Adipocyte (in vitro differentiated cells): ENCODE data around the gene COL15A1.

Experiments
- DNase-seq: peaks from one replicate; pipeline ENCODE4 v3.0.0-alpha.2; 2015; ENCODE audit warnings: low read depth
- H3K27me3 ChIP-seq: replicated peaks from 2 replicates; pipeline ENCODE4 v1.7.0; 2013; ENCODE audit warnings: mild to moderate bottlenecking, low read length, moderate library complexity; ENCODE audit not compliant: control insufficient read depth, insufficient read depth
- H3K36me3 ChIP-seq: 2 replicates; pipeline ENCODE4 v1.7.0; 2013; ENCODE audit warnings: low read length, mild to moderate bottlenecking, moderate library complexity; ENCODE audit not compliant: control insufficient read depth, insufficient read depth, severe bottlenecking
- H3K4me1 ChIP-seq: 2 replicates; pipeline ENCODE4 v1.7.0; 2013; ENCODE audit warnings: mild to moderate bottlenecking, low read length, moderate library complexity; ENCODE audit not compliant: control insufficient read depth, insufficient read depth
- H3K4me3 ChIP-seq: 2 replicates; pipeline ENCODE4 v1.7.0; 2013; ENCODE audit warnings: mild to moderate bottlenecking, low read length, moderate library complexity
- H3K9ac ChIP-seq: 2 replicates; pipeline ENCODE4 v1.7.0; 2013; ENCODE audit warnings: mild to moderate bottlenecking, low read length, moderate library complexity
- H3K9me3 ChIP-seq: 2 replicates; pipeline ENCODE4 v1.7.0; 2013; ENCODE audit warnings: mild to moderate bottlenecking, low read length, moderate library complexity; ENCODE audit not compliant: control insufficient read depth

Gene COL15A1

GRCh38 chr9:99020786-99021436 lies 77.2 kb downstream of the COL15A1 start:
- Histone ChIP-seq H3K4me1 (peaks cover 25% of the 10 kb centered on the region), H3K9ac (no peak overlapping the region), H3K36me3 (peaks cover 38% of the 10 kb centered on the region), H3K4me3 (no peak overlapping the region), H3K9me3 (no peaks in the 10 kb centered on the region), H3K27me3 (peaks cover 2% of the 10 kb centered on the region)
- no peak for DNase-seq

GRCh38 chr9:99021512-99021911 lies 77.8 kb downstream of the COL15A1 start:
- Histone ChIP-seq H3K9ac (no peak overlapping the region), H3K36me3 (peaks cover 38% of the 10 kb centered on the region), H3K4me3 (no peak overlapping the region), H3K4me1 (peaks cover 25% of the 10 kb centered on the region), H3K9me3 (no peaks in the 10 kb centered on the region), H3K27me3 (peaks cover 2% of the 10 kb centered on the region)
- DNase-seq: no peak

GRCh38 chr9:99023231-99023630 lies 79.5 kb downstream of the COL15A1 start:
- DNase-seq: no peak
- no peak overlapping the region for H3K4me3 ChIP-seq

GRCh38 chr9:99023831-99024230 lies 80.1 kb downstream of the COL15A1 start:
- no peak overlapping the region for H3K4me3 ChIP-seq
- H3K27me3 ChIP-seq: peaks cover 2% of the 10 kb centered on the region
- H3K36me3 ChIP-seq: peaks cover 44% of the 10 kb centered on the region
- H3K9me3 ChIP-seq: no peaks in the 10 kb centered on the region
- H3K4me1 ChIP-seq: peaks cover 25% of the 10 kb centered on the region
- DNase-seq: peak; percentile 45
- no peak overlapping the region for H3K9ac ChIP-seq

More at GRCh38 chr9:99023231-99023630, 79.5 kb downstream of the COL15A1 start:
- Histone ChIP-seq H3K9ac (no peak overlapping the region), H3K4me1 (peaks cover 25% of the 10 kb centered on the region), H3K36me3 (peaks cover 44% of the 10 kb centered on the region), H3K9me3 (no peaks in the 10 kb centered on the region), H3K27me3 (peaks cover 2% of the 10 kb centered on the region)

GRCh38 chr9:99024959-99025358 lies 81.3 kb downstream of the COL15A1 start:
- H3K9ac ChIP-seq: no peak overlapping the region
- H3K9me3 ChIP-seq: no peaks in the 10 kb centered on the region
- peaks cover 22% of the 10 kb centered on the region for H3K4me1 ChIP-seq
- H3K4me3 ChIP-seq: no peak overlapping the region
- no peak for DNase-seq
- H3K36me3 ChIP-seq: peaks cover 44% of the 10 kb centered on the region
- H3K27me3 ChIP-seq: peaks cover 2% of the 10 kb centered on the region

GRCh38 chr9:99025616-99026270 lies 82.0 kb downstream of the COL15A1 start:
- no peak for DNase-seq
- Histone ChIP-seq H3K9me3 (no peaks in the 10 kb centered on the region), H3K9ac (no peak overlapping the region), H3K36me3 (peaks cover 44% of the 10 kb centered on the region), H3K4me3 (no peak overlapping the region), H3K27me3 (peaks cover 2% of the 10 kb centered on the region), H3K4me1 (peaks cover 22% of the 10 kb centered on the region)

- peaks cover 2% of the 10 kb centered on the region for H3K27me3 ChIP-seq
- H3K36me3 ChIP-seq: peaks cover 43% of the 10 kb centered on the region
- H3K4me3 ChIP-seq: no peak overlapping the region
- peaks cover 26% of the 10 kb centered on the region for H3K4me1 ChIP-seq
- no peak overlapping the region for H3K9ac ChIP-seq
- H3K9me3 ChIP-seq: no peaks in the 10 kb centered on the region
- DNase-seq: no peak
Measured at GRCh38 chr9:99026271-99026955, 82.7 kb downstream of the COL15A1 start.

GRCh38 chr9:99026956-99027298 lies 83.2 kb downstream of the COL15A1 start:
- peaks cover 26% of the 10 kb centered on the region for H3K4me1 ChIP-seq
- peaks cover 2% of the 10 kb centered on the region for H3K27me3 ChIP-seq
- no peak overlapping the region for H3K4me3 ChIP-seq
- peaks cover 38% of the 10 kb centered on the region for H3K36me3 ChIP-seq
- no peak overlapping the region for H3K9ac ChIP-seq
- no peaks in the 10 kb centered on the region for H3K9me3 ChIP-seq
- no peak for DNase-seq

GRCh38 chr9:99027443-99027842 lies 83.7 kb downstream of the COL15A1 start:
- Histone ChIP-seq H3K27me3 (no peaks in the 10 kb centered on the region), H3K4me3 (no peak overlapping the region), H3K9me3 (no peaks in the 10 kb centered on the region), H3K36me3 (peaks cover 33% of the 10 kb centered on the region), H3K9ac (no peak overlapping the region), H3K4me1 (peaks cover 26% of the 10 kb centered on the region)
- no peak for DNase-seq

GRCh38 chr9:99029083-99029645 lies 85.5 kb downstream of the COL15A1 start:
- Histone ChIP-seq H3K9ac (no peak overlapping the region), H3K9me3 (no peaks in the 10 kb centered on the region), H3K4me3 (no peak overlapping the region), H3K36me3 (peaks cover 26% of the 10 kb centered on the region), H3K27me3 (no peaks in the 10 kb centered on the region), H3K4me1 (peaks cover 19% of the 10 kb centered on the region)
- DNase-seq: no peak

- peak overlapping the region; percentile 17 for H3K4me3 ChIP-seq
- H3K36me3 ChIP-seq: peaks cover 27% of the 10 kb centered on the region
- no peaks in the 10 kb centered on the region for H3K27me3 ChIP-seq
- peak; percentile 95 for DNase-seq
- H3K9me3 ChIP-seq: no peaks in the 10 kb centered on the region
- peaks cover 19% of the 10 kb centered on the region for H3K4me1 ChIP-seq
- peak overlapping the region; percentile 39 for H3K9ac ChIP-seq
Measured at GRCh38 chr9:99030092-99030511, 86.4 kb downstream of the COL15A1 start.
